ENCODE measurements around the gene SMPD4. TPM values are rescaled to one million over a fixed set of nuclear protein-coding genes. Genes with fewer than 3 reads are reported as not detected.
A peak's percentile ranks its signal among the peaks of the same experiment; 100 is the strongest.
"Not testable (repeated sequence)": the region's sequence is repeated elsewhere in the genome, so short reads cannot be mapped to it uniquely, and the experiment has no call there.

The SMPD4 gene
- total and polyA plus RNA-seq, 10 donors = 24.0 to 44.9 (median 37.4) TPM

GRCh38 chr2:130102597-130103363 is 78.6 kb downstream of the SMPD4 start:
- H3K27ac ChIP-seq; H3K4me1 ChIP-seq; H3K9me3 ChIP-seq; H3K36me3 ChIP-seq; intact Hi-C loops (cut with DNase I; ENCODE audit: low total_unique reads); DNase-seq; H3K4me3 ChIP-seq; H3K27me3 ChIP-seq (replicated peaks in 1 of 7): not testable (repeated sequence)
- peak in 1 of 3 donors; percentile 58 for TF ChIP-seq POLR2AphosphoS5 (IDR thresholded peaks at IDR 0.05)
- WGBS, 5 donors = 58 to 71% (median 62%) methylated on average over 4 to 8 of the region's 8 CpGs

Small RNAs within 50 kb of the gene (small RNA-seq; reads per million reads assigned to genes)
- gene RNU6-1049P = 0 reads per million in 4 donors

Other genes starting within 250 kb of the SMPD4 start
- 1 to 10 TPM in 2 of 7 donors, under 1 TPM in 5; 0.46 to 2.0 (median 0.83) TPM for gene RAB6C, start 201.9 kb downstream of the SMPD4 start, total RNA-seq
- gene RAB6C, start 201.9 kb downstream of the SMPD4 start, polyA plus RNA-seq = under 1 TPM; 0.15 to 0.29 (median 0.22) TPM
- gene POTEF, start 52.4 kb downstream of the SMPD4 start, total RNA-seq = not detected
- gene POTEF, start 52.4 kb downstream of the SMPD4 start, polyA plus RNA-seq = not detected
- gene CCDC74B, start 36.5 kb downstream of the SMPD4 start, total RNA-seq = 1 to 10 TPM in 2 of 7 donors, under 1 TPM in 3, not detected in 2; 0.27 to 2.5 (median 0.66) TPM
- gene CCDC74B, start 36.5 kb downstream of the SMPD4 start, polyA plus RNA-seq = under 1 TPM; 0.38 to 0.61 (median 0.57) TPM
- gene MZT2B, start 660 bp upstream of the SMPD4 start, total RNA-seq = 100 to 1,000 TPM in 3 of 7 donors, 10 to 100 TPM in 4; 37.9 to 159 (median 95.0) TPM
- 100 to 1,000 TPM; 204 to 308 (median 217) TPM for gene MZT2B, start 660 bp upstream of the SMPD4 start, polyA plus RNA-seq
- gene TUBA3E, start 16.8 kb upstream of the SMPD4 start, total RNA-seq = not detected
- under 1 TPM in 1 of 3 donors, not detected in 2; 0.11 TPM for gene TUBA3E, start 16.8 kb upstream of the SMPD4 start, polyA plus RNA-seq
- gene IMP4, start 161.3 kb upstream of the SMPD4 start, total RNA-seq = 10 to 100 TPM; 50.2 to 82.0 (median 63.4) TPM
- 10 to 100 TPM; 77.4 to 85.0 (median 82.5) TPM for gene IMP4, start 161.3 kb upstream of the SMPD4 start, polyA plus RNA-seq
- gene PTPN18, start 174.5 kb upstream of the SMPD4 start, total RNA-seq = 100 to 1,000 TPM in 6 of 7 donors, 10 to 100 TPM in 1; 79.5 to 132 (median 109) TPM
- gene PTPN18, start 174.5 kb upstream of the SMPD4 start, polyA plus RNA-seq = 100 to 1,000 TPM in 1 of 3 donors, 10 to 100 TPM in 2; 75.9 to 129 (median 98.2) TPM

Data from spleen (tissue), 11 donors.